Activated CD4-positive, alpha-beta memory T cell treated with anti-CD3 and anti-CD28 coated beads for 36 hours (primary cell): ENCODE data around the gene SYNGR1. TPM values are rescaled to one million over a fixed set of nuclear protein-coding genes. Genes with fewer than 3 reads are reported as not detected.
A peak's percentile ranks its signal among the peaks of the same experiment; 100 is the strongest.

Experiments
- CTCF ChIA-PET: fragments of 350-600 bp; sonication (Branson Sonifier 250); formaldehyde crosslinking; loops from one replicate; lab custom pipeline; 2021; ENCODE audit warnings: antibody characterized with exemption, inconsistent platforms; lab: Charles Lee
- POLR2A ChIA-PET: fragments of 350-600 bp; sonication (Branson Sonifier 250); formaldehyde crosslinking; loops from one replicate; lab custom pipeline; 2021; ENCODE audit warnings: antibody characterized with exemption; lab: Charles Lee
- DNase-seq: peaks from one replicate; pipeline ENCODE4 v3.0.0-alpha.2; 2020
- H3K27ac Mint-ChIP-seq: one replicate; pipeline ENCODE4 v1.8.0; 2021; ENCODE audit warnings: mixed read lengths
- H3K27me3 Mint-ChIP-seq: one replicate; pipeline ENCODE4 v1.8.0; 2021; ENCODE audit warnings: mixed read lengths
- H3K36me3 Mint-ChIP-seq: one replicate; pipeline ENCODE4 v1.8.0; 2021; ENCODE audit warnings: mixed read lengths
- H3K4me1 Mint-ChIP-seq: one replicate; pipeline ENCODE4 v1.8.0; 2021; ENCODE audit warnings: low read depth, mixed read lengths
- H3K4me3 Mint-ChIP-seq: one replicate; pipeline ENCODE4 v1.8.0; 2021; ENCODE audit warnings: mild to moderate bottlenecking, mixed read lengths
- H3K9me3 Mint-ChIP-seq: one replicate; pipeline ENCODE4 v1.8.0; 2021; ENCODE audit warnings: mixed read lengths
- intact Hi-C: fragments of 100-400 bp; cut with micrococcal nuclease; formaldehyde crosslinking; loops from one replicate; pipeline ENCODE4 v1.15.1; 2023
- total RNA-seq, 2 experiments: library from RNA; stranded (reverse); gene quantifications; one replicate each; pipeline ENCODE4 v1.2.3, GENCODE V29; 2021

The SYNGR1 gene
- total RNA-seq, 2 experiments from 2014 or later: not detected

GRCh38 chr22:39429916-39430575 is 80.3 kb downstream of the SYNGR1 start:
- no peaks in the 10 kb centered on the region for H3K9me3 Mint-ChIP-seq
- no peaks in the 10 kb centered on the region for H3K4me1 Mint-ChIP-seq
- CTCF ChIA-PET: no interaction called here
- no peaks in the 10 kb centered on the region for H3K27me3 Mint-ChIP-seq
- intact Hi-C loops: no loop called here
- no peak for DNase-seq
- no peak overlapping the region for H3K27ac Mint-ChIP-seq
- H3K36me3 Mint-ChIP-seq: peaks cover 10% of the 10 kb centered on the region
- H3K4me3 Mint-ChIP-seq: no peak overlapping the region
- POLR2A ChIA-PET: no interaction called here

GRCh38 chr22:39430576-39431150 is 80.9 kb downstream of the SYNGR1 start:
- peaks cover 10% of the 10 kb centered on the region for H3K36me3 Mint-ChIP-seq
- no peak overlapping the region for H3K4me3 Mint-ChIP-seq
- no peak for DNase-seq
- no peaks in the 10 kb centered on the region for H3K27me3 Mint-ChIP-seq
- no peak overlapping the region for H3K27ac Mint-ChIP-seq
- no peaks in the 10 kb centered on the region for H3K9me3 Mint-ChIP-seq
- CTCF ChIA-PET: no interaction called here
- H3K4me1 Mint-ChIP-seq: no peaks in the 10 kb centered on the region
- intact Hi-C loops: no loop called here
- POLR2A ChIA-PET: no interaction called here

GRCh38 chr22:39431216-39431801 is 81.5 kb downstream of the SYNGR1 start:
- no peaks in the 10 kb centered on the region for H3K4me1 Mint-ChIP-seq
- CTCF ChIA-PET: no interaction called here

GRCh38 chr22:39431821-39432251 is 82.0 kb downstream of the SYNGR1 start:
- CTCF ChIA-PET: no interaction called here
- H3K27me3 Mint-ChIP-seq: no peaks in the 10 kb centered on the region
- H3K27ac Mint-ChIP-seq: no peak overlapping the region
- POLR2A ChIA-PET: no interaction called here
- peaks cover 10% of the 10 kb centered on the region for H3K36me3 Mint-ChIP-seq
- H3K9me3 Mint-ChIP-seq: no peaks in the 10 kb centered on the region
- no peak for DNase-seq
- no peak overlapping the region for H3K4me3 Mint-ChIP-seq
- no peaks in the 10 kb centered on the region for H3K4me1 Mint-ChIP-seq
- intact Hi-C loops: no loop called here

More at GRCh38 chr22:39431216-39431801, 81.5 kb downstream of the SYNGR1 start:
- H3K27ac Mint-ChIP-seq: no peak overlapping the region
- no peak for DNase-seq
- intact Hi-C loops: no loop called here
- no peaks in the 10 kb centered on the region for H3K27me3 Mint-ChIP-seq
- peaks cover 10% of the 10 kb centered on the region for H3K36me3 Mint-ChIP-seq
- POLR2A ChIA-PET: no interaction called here
- H3K4me3 Mint-ChIP-seq: no peak overlapping the region
- no peaks in the 10 kb centered on the region for H3K9me3 Mint-ChIP-seq

- H3K36me3 Mint-ChIP-seq: peaks cover 9% of the 10 kb centered on the region
- no peaks in the 10 kb centered on the region for H3K4me1 Mint-ChIP-seq
- CTCF ChIA-PET: no interaction called here
- H3K27me3 Mint-ChIP-seq: no peaks in the 10 kb centered on the region
- no peak overlapping the region for H3K27ac Mint-ChIP-seq
- POLR2A ChIA-PET: no interaction called here
- no peaks in the 10 kb centered on the region for H3K9me3 Mint-ChIP-seq
- intact Hi-C loops: no loop called here
- DNase-seq: no peak
- H3K4me3 Mint-ChIP-seq: no peak overlapping the region
Observed at GRCh38 chr22:39432361-39432811, 82.6 kb downstream of the SYNGR1 start.

GRCh38 chr22:39433476-39434242 is 83.9 kb downstream of the SYNGR1 start:
- H3K4me1 Mint-ChIP-seq: no peaks in the 10 kb centered on the region

GRCh38 chr22:39434243-39434653 is 84.5 kb downstream of the SYNGR1 start:
- POLR2A ChIA-PET: no interaction called here

More at GRCh38 chr22:39433476-39434242, 83.9 kb downstream of the SYNGR1 start:
- Mint-ChIP-seq H3K27me3 (peaks cover 2% of the 10 kb centered on the region), H3K9me3 (no peaks in the 10 kb centered on the region), H3K36me3 (peaks cover 6% of the 10 kb centered on the region), H3K4me3 (no peak overlapping the region), H3K27ac (no peak overlapping the region)
- ChIA-PET POLR2A (no interaction called here), CTCF (no interaction called here)
- intact Hi-C loops: no loop called here
- DNase-seq: no peak

DNA sequence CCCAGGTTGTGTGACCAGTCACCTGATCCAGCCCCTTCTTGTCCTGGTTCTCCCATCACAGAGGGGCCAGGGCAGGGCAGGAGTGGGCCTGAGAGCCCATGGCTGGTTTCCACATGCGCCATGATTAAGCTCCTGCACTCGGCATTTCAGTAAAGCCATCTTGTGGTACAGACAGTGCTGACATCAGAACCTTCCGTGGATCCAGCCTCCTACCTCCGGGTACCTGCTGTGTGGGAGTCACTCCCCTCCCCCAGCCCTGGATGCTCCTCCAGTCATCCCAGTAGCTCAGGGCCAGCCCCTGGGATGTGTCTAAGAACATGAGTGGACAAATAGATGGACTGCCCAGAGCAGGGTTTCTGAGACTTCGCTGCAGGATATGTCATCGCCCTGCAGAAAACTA is 84.9 kb downstream of the SYNGR1 start:
- DNase-seq: no peak
- Mint-ChIP-seq H3K27me3 (peaks cover 10% of the 10 kb centered on the region), H3K4me3 (no peak overlapping the region), H3K4me1 (no peaks in the 10 kb centered on the region), H3K9me3 (no peaks in the 10 kb centered on the region), H3K36me3 (peaks cover 2% of the 10 kb centered on the region), H3K27ac (no peak overlapping the region)
- ChIA-PET POLR2A (interaction anchor here (0.5 kb wide), 1 partner anchor 785 kb away, joined by 3 read pairs; no protein-coding TSS in a partner anchor), CTCF (no interaction called here)
- intact Hi-C loops: no loop called here

More at GRCh38 chr22:39434243-39434653, 84.5 kb downstream of the SYNGR1 start:
- H3K27ac Mint-ChIP-seq: peak overlapping the region; percentile 28
- no peaks in the 10 kb centered on the region for H3K9me3 Mint-ChIP-seq
- H3K36me3 Mint-ChIP-seq: peaks cover 2% of the 10 kb centered on the region
- H3K4me3 Mint-ChIP-seq: no peak overlapping the region
- CTCF ChIA-PET: no interaction called here
- peaks cover 8% of the 10 kb centered on the region for H3K27me3 Mint-ChIP-seq
- no peaks in the 10 kb centered on the region for H3K4me1 Mint-ChIP-seq
- no peak for DNase-seq
- intact Hi-C loops: no loop called here

Other genes with a start within 250 kb of the SYNGR1 start
- gene CBX7, start 197.3 kb upstream of the SYNGR1 start, total RNA-seq: 10 to 100 TPM; 35.7 to 37.7 TPM
- gene PDGFB, start 105.0 kb upstream of the SYNGR1 start, total RNA-seq: 10 to 100 TPM; 11.7 to 13.3 TPM
- 1,000 to 10,000 TPM; 2,986 to 3,013 TPM for gene RPL3, start 30.4 kb upstream of the SYNGR1 start, total RNA-seq
- 10 to 100 TPM; 17.2 to 21.1 TPM for gene TAB1, start 49.8 kb downstream of the SYNGR1 start, total RNA-seq
- under 1 TPM in 1 of 2 experiments, not detected in 1; 0.05 TPM for gene MGAT3, start 107.0 kb downstream of the SYNGR1 start, total RNA-seq
- gene MIEF1, start 152.3 kb downstream of the SYNGR1 start, total RNA-seq: 10 to 100 TPM; 40.3 to 43.1 TPM
- gene ATF4, start 170.6 kb downstream of the SYNGR1 start, total RNA-seq: 100 to 1,000 TPM; 437 to 455 TPM
- 10 to 100 TPM; 65.2 to 67.5 TPM for gene RPS19BP1, start 182.8 kb downstream of the SYNGR1 start, total RNA-seq
- under 1 TPM; 0.36 to 0.57 TPM for gene CACNA1I, start 220.8 kb downstream of the SYNGR1 start, total RNA-seq